ENCODE results near the gene RAB10. TPM values are rescaled to one million over a fixed set of nuclear protein-coding genes. Genes with fewer than 3 reads are reported as not detected.

RAB10 gene
- total and polyA plus RNA-seq, 9 of the 15 experiments (the other 6 are each of a cell fraction or from before 2014, with no cell fraction given) = 25.1 to 214 (median 157) TPM

DNA sequence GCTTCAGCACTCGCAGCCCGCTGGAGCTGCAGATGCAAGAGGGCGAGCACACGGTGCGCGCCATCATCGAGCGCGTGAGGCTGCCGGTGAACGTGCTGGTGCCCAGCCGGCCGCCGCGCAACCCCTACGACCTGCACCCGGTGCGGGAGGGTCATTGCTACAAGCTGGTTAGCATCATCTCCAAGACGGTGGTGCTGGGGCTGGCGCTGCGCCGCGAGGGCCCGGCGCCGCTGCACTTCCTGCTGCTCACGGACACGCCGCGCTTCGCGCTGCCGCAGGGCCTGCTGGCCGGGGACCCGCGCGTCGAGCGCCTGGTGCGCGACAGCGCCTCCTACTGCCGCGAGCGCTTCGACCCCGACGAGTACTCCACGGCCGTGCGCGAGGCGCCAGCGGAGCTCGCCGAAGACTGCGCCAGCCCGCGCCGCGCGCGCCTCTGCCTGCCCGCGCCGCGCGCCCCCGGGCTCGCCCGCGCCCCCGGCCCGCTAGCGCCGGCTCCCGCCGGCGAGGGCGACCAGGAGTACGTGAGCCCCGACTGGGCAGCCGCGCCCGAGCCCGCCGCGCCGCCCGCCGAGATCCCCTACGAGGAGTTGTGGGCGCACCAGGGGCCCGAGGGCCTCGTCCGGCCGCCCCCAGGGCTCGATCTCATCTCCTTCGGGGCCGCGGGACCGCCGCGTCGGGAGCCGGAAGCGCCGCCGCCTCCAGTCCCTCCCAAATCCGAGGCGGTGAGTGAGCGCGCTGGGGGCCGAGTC lies 150.8 kb downstream of the RAB10 start (continued):
- TF ChIP-seq, protein P1, sequence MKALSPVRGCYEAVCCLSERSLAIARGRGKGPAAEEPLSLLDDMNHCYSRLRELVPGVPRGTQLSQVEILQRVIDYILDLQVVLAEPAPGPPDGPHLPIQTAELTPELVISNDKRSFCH (CRISPR knock-in tag; IDR thresholded peaks at IDR 0.05) = no peak
- TF ChIP-seq, protein P1 (tag; IDR thresholded peaks at IDR 0.05) = peak; percentile 96
- TF ChIP-seq FOXP1 (CRISPR knock-in tag; IDR thresholded peaks at IDR 0.05) (peak; percentile 47; the same call in 1 of the 2 replicates), FOXK2 (conservative IDR thresholded peaks at IDR 0.05 in 1 of 2, IDR thresholded peaks at IDR 0.05 in 1 of 2; ENCODE audit: low read depth in 2 of 2) (no peak), ZFPM2 (CRISPR knock-in tag; IDR thresholded peaks at IDR 0.05) (no peak), HCFC1 (IDR thresholded peaks at IDR 0.05; ENCODE audit: low read depth, low read length) (0 out of 2 replicates have a peak, but pooled peaks have one; percentile 28), HNRNPK (IDR thresholded peaks at IDR 0.05; ENCODE audit: low read depth, low read length, poor library complexity, severe bottlenecking) (no peak), KLF13 (tag; IDR thresholded peaks at IDR 0.05; ENCODE audit: borderline replicate concordance, low read depth) (0 out of 2 replicates have a peak, but pooled peaks have one; percentile 30), RREB1 (CRISPR knock-in tag; IDR thresholded peaks at IDR 0.05) (peak; percentile 56; the same call in 1 of the 2 replicates), ZNF354B (CRISPR knock-in tag; IDR thresholded peaks at IDR 0.05) (no peak), SMARCC2 (IDR thresholded peaks at IDR 0.05; ENCODE audit: low read depth) (no peak; the same call in 1 of the 2 replicates), TRIM28 (IDR thresholded peaks at IDR 0.05) (no peak)
- TF ChIP-seq, protein P2, sequence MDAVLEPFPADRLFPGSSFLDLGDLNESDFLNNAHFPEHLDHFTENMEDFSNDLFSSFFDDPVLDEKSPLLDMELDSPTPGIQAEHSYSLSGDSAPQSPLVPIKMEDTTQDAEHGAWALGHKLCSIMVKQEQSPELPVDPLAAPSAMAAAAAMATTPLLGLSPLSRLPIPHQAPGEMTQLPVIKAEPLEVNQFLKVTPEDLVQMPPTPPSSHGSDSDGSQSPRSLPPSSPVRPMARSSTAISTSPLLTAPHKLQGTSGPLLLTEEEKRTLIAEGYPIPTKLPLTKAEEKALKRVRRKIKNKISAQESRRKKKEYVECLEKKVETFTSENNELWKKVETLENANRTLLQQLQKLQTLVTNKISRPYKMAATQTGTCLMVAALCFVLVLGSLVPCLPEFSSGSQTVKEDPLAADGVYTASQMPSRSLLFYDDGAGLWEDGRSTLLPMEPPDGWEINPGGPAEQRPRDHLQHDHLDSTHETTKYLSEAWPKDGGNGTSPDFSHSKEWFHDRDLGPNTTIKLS (IDR thresholded peaks at IDR 0.05; ENCODE audit: borderline replicate concordance, low read depth) = peak; percentile 50; the same call in 1 of the 2 replicates
- TF ChIP-seq, protein P3, sequence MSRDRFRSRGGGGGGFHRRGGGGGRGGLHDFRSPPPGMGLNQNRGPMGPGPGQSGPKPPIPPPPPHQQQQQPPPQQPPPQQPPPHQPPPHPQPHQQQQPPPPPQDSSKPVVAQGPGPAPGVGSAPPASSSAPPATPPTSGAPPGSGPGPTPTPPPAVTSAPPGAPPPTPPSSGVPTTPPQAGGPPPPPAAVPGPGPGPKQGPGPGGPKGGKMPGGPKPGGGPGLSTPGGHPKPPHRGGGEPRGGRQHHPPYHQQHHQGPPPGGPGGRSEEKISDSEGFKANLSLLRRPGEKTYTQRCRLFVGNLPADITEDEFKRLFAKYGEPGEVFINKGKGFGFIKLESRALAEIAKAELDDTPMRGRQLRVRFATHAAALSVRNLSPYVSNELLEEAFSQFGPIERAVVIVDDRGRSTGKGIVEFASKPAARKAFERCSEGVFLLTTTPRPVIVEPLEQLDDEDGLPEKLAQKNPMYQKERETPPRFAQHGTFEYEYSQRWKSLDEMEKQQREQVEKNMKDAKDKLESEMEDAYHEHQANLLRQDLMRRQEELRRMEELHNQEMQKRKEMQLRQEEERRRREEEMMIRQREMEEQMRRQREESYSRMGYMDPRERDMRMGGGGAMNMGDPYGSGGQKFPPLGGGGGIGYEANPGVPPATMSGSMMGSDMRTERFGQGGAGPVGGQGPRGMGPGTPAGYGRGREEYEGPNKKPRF (IDR thresholded peaks at IDR 0.05; ENCODE audit: low read depth, low read length) = no peak
- TF ChIP-seq, protein P4, sequence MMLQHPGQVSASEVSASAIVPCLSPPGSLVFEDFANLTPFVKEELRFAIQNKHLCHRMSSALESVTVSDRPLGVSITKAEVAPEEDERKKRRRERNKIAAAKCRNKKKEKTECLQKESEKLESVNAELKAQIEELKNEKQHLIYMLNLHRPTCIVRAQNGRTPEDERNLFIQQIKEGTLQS (IDR thresholded peaks at IDR 0.05) = no peak
- TF ChIP-seq, protein P4 (CRISPR knock-in tag; conservative IDR thresholded peaks at IDR 0.05) = no peak; the same call in 1 of the 2 replicates
